K562 (cell line): ENCODE measurements around the gene LAMTOR4. TPM values are rescaled to one million over a fixed set of nuclear protein-coding genes. Genes with fewer than 3 reads are reported as not detected.

ENCODE experiments used
- ELF4 ChIP-seq: fragments of 450-650 bp; formaldehyde crosslinking; IDR thresholded peaks from 2 replicates; pipeline ENCODE4 v1.4.0; 2022; ENCODE audit warnings: missing genetic modification characterization
- FOXO4 ChIP-seq: fragments of 450-650 bp; formaldehyde crosslinking; IDR thresholded peaks from 2 replicates; pipeline ENCODE4 v1.4.0; 2020; ENCODE audit warnings: mild to moderate bottlenecking, moderate library complexity
- GATA2 ChIP-seq: sonication (generic); formaldehyde crosslinking; IDR thresholded peaks from 2 replicates; pipeline ENCODE4 v1.4.0; 2020; ENCODE audit warnings: mild to moderate bottlenecking, missing genetic modification reagents
- MXI1 ChIP-seq: IDR thresholded peaks from 2 replicates; pipeline ENCODE4 v1.6.1; 2011; ENCODE audit warnings: low read depth, mild to moderate bottlenecking, improper control_type of control experiment, low read length
- RREB1 ChIP-seq: fragments of 250-450 bp; sonication (Bioruptor Pico); IDR thresholded peaks from 2 replicates; pipeline ENCODE4 v1.4.0; 2020
- RUNX1 ChIP-seq: sonication (generic); IDR thresholded peaks from 2 replicates; pipeline ENCODE4 v1.6.1; 2016; ENCODE audit warnings: antibody characterized with exemption, low read depth
- THAP12 ChIP-seq: fragments of 250-450 bp; sonication (Bioruptor Pico); IDR thresholded peaks from 2 replicates; pipeline ENCODE4 v1.9.0; 2021; ENCODE audit warnings: mild to moderate bottlenecking, inconsistent platforms
- ZKSCAN1 ChIP-seq: fragments of 150-350 bp; IDR thresholded peaks from 2 replicates; pipeline ENCODE4 v1.6.1; 2016; ENCODE audit warnings: low read depth, low read length
- ZNF121 ChIP-seq: sonication (generic); formaldehyde crosslinking; conservative IDR thresholded peaks from 2 replicates; pipeline ENCODE4 v1.8.0; 2022; ENCODE audit warnings: missing genetic modification reagents
- ZNF175 ChIP-seq: fragments of 200-800 bp; sonication (Bioruptor generic); IDR thresholded peaks from 2 replicates; pipeline ENCODE4 v1.6.1; 2016; ENCODE audit warnings: low read depth, mild to moderate bottlenecking, missing genetic modification characterization, missing compliant biosample characterization
- ZNF518B ChIP-seq: fragments of 250-450 bp; sonication (Bioruptor Pico); IDR thresholded peaks from 2 replicates; pipeline ENCODE4 v1.5.0; 2021; ENCODE audit warnings: mild to moderate bottlenecking, moderate library complexity
- ZNF778 ChIP-seq: fragments of 450-650 bp; formaldehyde crosslinking; IDR thresholded peaks from 2 replicates; pipeline ENCODE4 v1.4.0; 2020; ENCODE audit warnings: mild to moderate bottlenecking, moderate library complexity
- polyA plus RNA-seq, 8 experiments: library from polyadenylated mRNA; depleted of rRNA in 4 of 8; stranded (reverse) in 5 of 8; unstranded in 3 of 8; fragments of >200 nt; fragmentation: Nextera tagmentation in 2 of 8; fragmentation: Illumina TruSeq in 1 of 8; extraction: Ambion mirVana in 2 of 8; extraction: Trizol in 1 of 8; gene quantifications; 2 replicates each; pipeline versions ENCODE4 v1.2.1 to v1.2.3, GENCODE V29; 2011 to 2014; ENCODE audit warnings: inconsistent platforms in 1 of 8, missing spikeins in 1 of 8
- total RNA-seq, 7 experiments: library from RNA; depleted of rRNA in 6 of 7; stranded (reverse); fragments of >200 nt in 6 of 7; fragmentation: Illumina TruSeq in 2 of 7; extraction: Trizol in 2 of 7; gene quantifications; 2 replicates each; pipeline versions ENCODE4 v1.2.1 to v1.2.3, GENCODE V29; 2011 to 2021; ENCODE audit warnings: low replicate concordance in 1 of 7

Gene LAMTOR4
- total and polyA plus RNA-seq, 9 of the 15 experiments (the other 6 are each of a cell fraction or from before 2014, with no cell fraction given) = 79.6 to 314 (median 195) TPM

- TF ChIP-seq THAP12 (CRISPR knock-in tag) (0 out of 2 replicates have a peak, but pooled peaks have one; percentile 6), FOXO4 (CRISPR knock-in tag) (no peak), ZNF778 (CRISPR knock-in tag) (no peak), ZNF121 (CRISPR knock-in tag) (no peak), GATA2 (CRISPR knock-in tag) (no peak), RUNX1 (no peak), MXI1 (no peak), ZKSCAN1 (no peak), ELF4 (CRISPR knock-in tag) (no peak), RREB1 (CRISPR knock-in tag) (no peak), ZNF518B (CRISPR knock-in tag) (no peak), ZNF175 (CRISPR knock-in tag) (no peak)
Observed at GRCh38 chr7:100127866-100128636, 20.7 kb upstream of the LAMTOR4 start (continued).
